Measurements from ENCODE around the gene APEH. TPM values are rescaled to one million over a fixed set of nuclear protein-coding genes. Genes with fewer than 3 reads are reported as not detected.

The APEH gene
- total and polyA plus RNA-seq, 4 donors, result 65.1 to 94.1 (median 87.5) TPM

- H3K27me3 ChIP-seq (ENCODE audit: control insufficient read depth in 4 of 4, insufficient read depth in 4 of 4, low read length in 3 of 4), result no peaks in the 10 kb centered on the region
- no peak overlapping the region for H3K4me3 ChIP-seq (ENCODE audit: low read depth in 1 of 3, low read length in 3 of 3)
- H3K27ac ChIP-seq (ENCODE audit: low read depth in 1 of 2, low read length in 2 of 2), result no peak overlapping the region
- H3K9me3 ChIP-seq (ENCODE audit: control insufficient read depth in 4 of 4, low read length in 3 of 4), result no peaks in the 10 kb centered on the region
- TF ChIP-seq GABPA (IDR thresholded peaks at IDR 0.05 in 1 of 2, conservative IDR thresholded peaks at IDR 0.05 in 1 of 2), result no peak
- no peak for TF ChIP-seq TAF1 (conservative IDR thresholded peaks at IDR 0.05)
- TF ChIP-seq RXRA (IDR thresholded peaks at IDR 0.05), result no peak
- TF ChIP-seq RAD21 (IDR thresholded peaks at IDR 0.05), result no peak
- TF ChIP-seq REST (IDR thresholded peaks at IDR 0.05), result no peak
- no peak for TF ChIP-seq FOXA1 (IDR thresholded peaks at IDR 0.05)
- no peak for TF ChIP-seq YY1 (IDR thresholded peaks at IDR 0.05)
- TF ChIP-seq MAX (IDR thresholded peaks at IDR 0.05), result no peak
- no peak for DNase-seq (ENCODE audit: low spot score)
- WGBS, result 90% methylated on average over 5 of the region's 5 CpGs
- H3K4me1 ChIP-seq (ENCODE audit: control insufficient read depth in 4 of 4, insufficient read depth in 4 of 4, low read length in 3 of 4), result no peaks in the 10 kb centered on the region
- H3K36me3 ChIP-seq (ENCODE audit: control insufficient read depth in 4 of 4, insufficient read depth in 3 of 4, low read depth in 1 of 4, low read length in 3 of 4), result peaks cover 11 to 68% (median 36%) of the 10 kb centered on the region in 4 donors
- H3K9ac ChIP-seq (ENCODE audit: low read depth in 1 of 2, low read length in 2 of 2), result no peak overlapping the region
Observed at GRCh38 chr3:49711489-49711888, 37.3 kb downstream of the APEH start.

- H3K36me3 ChIP-seq (ENCODE audit: control insufficient read depth in 4 of 4, insufficient read depth in 3 of 4, low read depth in 1 of 4, low read length in 3 of 4), result peaks cover 11 to 68% (median 30%) of the 10 kb centered on the region in 4 donors
- no peak for DNase-seq (ENCODE audit: low spot score)
- no peak overlapping the region for H3K27ac ChIP-seq (ENCODE audit: low read depth in 1 of 2, low read length in 2 of 2)
- no peaks in the 10 kb centered on the region for H3K9me3 ChIP-seq (ENCODE audit: control insufficient read depth in 4 of 4, low read length in 3 of 4)
- no peak overlapping the region for H3K4me3 ChIP-seq (ENCODE audit: low read depth in 1 of 3, low read length in 3 of 3)
- 97% methylated on average over 11 of the region's 11 CpGs for WGBS
- H3K27me3 ChIP-seq (ENCODE audit: control insufficient read depth in 4 of 4, insufficient read depth in 4 of 4, low read length in 3 of 4), result no peaks in the 10 kb centered on the region
- H3K9ac ChIP-seq (ENCODE audit: low read depth in 1 of 2, low read length in 2 of 2), result no peak overlapping the region
- TF ChIP-seq MAX (IDR thresholded peaks at IDR 0.05) (no peak), SP1 (IDR thresholded peaks at IDR 0.05) (no peak), REST (IDR thresholded peaks at IDR 0.05) (no peak)
- H3K4me1 ChIP-seq (ENCODE audit: control insufficient read depth in 4 of 4, insufficient read depth in 4 of 4, low read length in 3 of 4), result no peaks in the 10 kb centered on the region
Observed at GRCh38 chr3:49712166-49712565, 38.0 kb downstream of the APEH start.

Measured in liver (tissue), 9 donors.